B cell (primary cell): ENCODE results near the gene STARD10. TPM values are rescaled to one million over a fixed set of nuclear protein-coding genes. Genes with fewer than 3 reads are reported as not detected.

Source experiments
- ATAC-seq: fragments of 200-7000 bp; cut with Tn5 transposase; one replicate; pipeline ENCODE4 v1.10.0; 2021; ENCODE audit warnings: low read depth, mild to moderate bottlenecking, moderate number of reproducible peaks, moderate library complexity
- CTCF ChIA-PET: fragments of 350-600 bp; sonication (Branson Sonifier 250); formaldehyde crosslinking; loops from one replicate; lab custom pipeline; 2021; ENCODE audit warnings: antibody characterized with exemption, inconsistent platforms; lab: Charles Lee
- POLR2A ChIA-PET: fragments of 350-600 bp; sonication (Branson Sonifier 250); formaldehyde crosslinking; loops from one replicate; lab custom pipeline; 2021; ENCODE audit warnings: antibody characterized with exemption; lab: Charles Lee
- DNase-seq: peaks from one replicate; pipeline ENCODE4 v3.0.0; 2013
- H2AFZ ChIP-seq: 2 replicates; pipeline ENCODE4 v1.6.1; 2012; ENCODE audit warnings: mild to moderate bottlenecking, low read depth, low read length; ENCODE audit not compliant: insufficient read depth, poor library complexity, severe bottlenecking
- H3K27ac ChIP-seq, 2 donors: 1 replicate in 1 of 2; 2 replicates in 1 of 2; pipeline ENCODE4 v1.5.1; 2012 to 2013; ENCODE audit warnings: low read length in 2 of 2, mild to moderate bottlenecking in 2 of 2, moderate library complexity in 1 of 2
- H3K27me3 ChIP-seq, 4 experiments: fragments of 200-600 bp in 1 of 4; sonication (generic) in 1 of 4; replicated peaks in 1 of 4; 1 replicate in 2 of 4; 2 replicates in 2 of 4; pipeline versions ENCODE4 v1.6.1 to v1.7.0; 2013 to 2016; ENCODE audit warnings: low read length in 3 of 4, mild to moderate bottlenecking in 2 of 4, mixed read lengths in 1 of 4, moderate library complexity in 1 of 4; ENCODE audit not compliant: insufficient read depth in 4 of 4, control insufficient read depth in 3 of 4; ENCODE audit errors: control extremely low read depth in 1 of 4
- H3K36me3 ChIP-seq, 2 experiments: replicated peaks in 1 of 2; 1 replicate in 1 of 2; 2 replicates in 1 of 2; pipeline versions ENCODE4 v1.6.1 to v1.7.1; 2013; ENCODE audit warnings: low read length in 1 of 2; ENCODE audit not compliant: insufficient read depth in 2 of 2, control insufficient read depth in 1 of 2; ENCODE audit errors: control extremely low read depth in 1 of 2, extremely low read depth in 1 of 2
- H3K4me1 ChIP-seq, 2 donors: fragments of 200-600 bp in 1 of 2; sonication (generic) in 1 of 2; 1 replicate in 1 of 2; 2 replicates in 1 of 2; pipeline versions ENCODE4 v1.5.1 to v1.6.1; 2013 to 2017; ENCODE audit warnings: low read length in 2 of 2; ENCODE audit not compliant: control insufficient read depth in 2 of 2, insufficient read depth in 2 of 2
- H3K4me2 ChIP-seq: replicated peaks from 2 replicates; pipeline ENCODE3; 2012; ENCODE audit warnings: mild to moderate bottlenecking, low read depth, low read length; ENCODE audit not compliant: poor library complexity, severe bottlenecking
- H3K4me3 ChIP-seq, 5 experiments: fragments of 200-600 bp in 1 of 5; sonication (generic) in 1 of 5; 1 replicate in 3 of 5; 2 replicates in 2 of 5; pipeline versions ENCODE4 v1.5.1 to v1.7.0; 2011 to 2016; ENCODE audit warnings: low read length in 4 of 5, mild to moderate bottlenecking in 4 of 5, low read depth in 2 of 5, control low read depth in 1 of 5, moderate library complexity in 1 of 5; ENCODE audit not compliant: insufficient read depth in 1 of 5; ENCODE audit errors: control extremely low read depth in 1 of 5, extremely low read depth in 1 of 5
- H3K79me2 ChIP-seq: fragments of 200-600 bp; sonication (generic); one replicate; pipeline ENCODE4 v1.6.0; 2016; ENCODE audit warnings: low read length; ENCODE audit not compliant: control insufficient read depth, insufficient read depth
- H3K9ac ChIP-seq: fragments of 200-600 bp; sonication (generic); 2 replicates; pipeline ENCODE4 v1.6.1; 2017; ENCODE audit warnings: mild to moderate bottlenecking, low read length, moderate library complexity
- H3K9me3 ChIP-seq, 3 donors: one replicate each; pipeline versions ENCODE4 v1.6.1 to v1.7.1; 2013; ENCODE audit warnings: low read length in 2 of 3; ENCODE audit not compliant: control insufficient read depth in 2 of 3, insufficient read depth in 1 of 3; ENCODE audit errors: control extremely low read depth in 1 of 3
- H4K20me1 ChIP-seq: 2 replicates; pipeline ENCODE4 v1.6.0; 2012; ENCODE audit warnings: mild to moderate bottlenecking, low read length; ENCODE audit not compliant: insufficient read depth, control insufficient read depth, poor library complexity, severe bottlenecking
- H3K27ac Mint-ChIP-seq: one replicate; pipeline ENCODE4 v1.8.0; 2021; ENCODE audit warnings: mixed read lengths
- H3K27me3 Mint-ChIP-seq: one replicate; pipeline ENCODE4 v1.8.0; 2021; ENCODE audit warnings: mixed read lengths
- H3K4me1 Mint-ChIP-seq: one replicate; pipeline ENCODE4 v1.8.0; 2021; ENCODE audit warnings: mixed read lengths
- H3K4me3 Mint-ChIP-seq: one replicate; pipeline ENCODE4 v1.8.0; 2021; ENCODE audit warnings: mixed read lengths
- H3K9me3 Mint-ChIP-seq: one replicate; pipeline ENCODE4 v1.8.0; 2022; ENCODE audit warnings: mixed read lengths; ENCODE audit not compliant: insufficient read depth
- EZH2 ChIP-seq: IDR thresholded peaks from 2 replicates; pipeline ENCODE4 v1.6.1; 2012; ENCODE audit warnings: borderline replicate concordance, low read depth, mild to moderate bottlenecking, moderate library complexity, low read length; ENCODE audit not compliant: insufficient read depth, poor library complexity, severe bottlenecking
- WGBS: methylation state at CpG from one replicate; pipeline ENCODE4 v1.1.5; 2013; ENCODE audit warnings: missing lambda C conversion rate; ENCODE audit not compliant: insufficient coverage; 5-methylcytosine and 5-hydroxymethylcytosine counted together
- intact Hi-C: fragments of 100-400 bp; cut with micrococcal nuclease; formaldehyde crosslinking; loops from one replicate; pipeline ENCODE4 v1.10.0; 2022
- polyA plus RNA-seq: library from polyadenylated mRNA; depleted of rRNA; stranded (reverse); fragments of >200 nt; gene quantifications from 2 replicates; pipeline ENCODE4 v1.2.3, GENCODE V29; 2012
- total RNA-seq, 2 donors: library from RNA; stranded (reverse); fragments of 120-200 nt in 1 of 2; gene quantifications; 1 replicate in 1 of 2; 2 replicates in 1 of 2; pipeline versions ENCODE4 v1.2.3 to v1.2.4, GENCODE V29; 2013 to 2022
- TF ChIP-seq, protein P1 (sequence below): fragments of 200-600 bp; IDR thresholded peaks from one replicate; pipeline ENCODE4 v1.8.0; 2022; ENCODE audit warnings: antibody characterized with exemption, mild to moderate bottlenecking

Gene STARD10
- total and polyA plus RNA-seq, 2 donors (not counting 1 experiment from before 2014, with no cell fraction given), result 37.5 to 39.2 TPM

DNA sequence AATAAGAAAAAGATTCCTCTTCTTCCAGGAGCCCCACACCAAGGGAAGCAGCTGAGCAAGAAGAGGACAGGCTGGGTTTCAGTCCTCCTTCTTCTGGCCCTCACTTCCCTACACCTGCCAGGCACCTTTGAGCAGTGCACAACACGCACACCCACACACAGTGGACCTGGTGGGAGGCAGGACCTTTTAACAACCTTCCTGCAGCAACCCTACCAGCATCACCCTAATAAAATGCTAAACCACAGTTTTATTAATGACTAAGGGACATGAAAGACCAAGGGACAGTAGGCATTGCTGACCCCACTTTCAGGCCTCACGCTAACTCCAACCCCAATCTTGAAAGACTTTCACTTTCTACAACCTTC is 53.8 kb downstream of the STARD10 start:
- no peaks in the 10 kb centered on the region for H3K27me3 ChIP-seq
- intact Hi-C loops, result no loop called here
- H3K79me2 ChIP-seq, result peaks cover 97% of the 10 kb centered on the region
- no peaks in the 10 kb centered on the region for H3K9me3 Mint-ChIP-seq
- H3K4me1 Mint-ChIP-seq, result peaks cover 97% of the 10 kb centered on the region
- peak overlapping the region; percentile 62 for H3K9ac ChIP-seq
- TF ChIP-seq, protein P1, sequence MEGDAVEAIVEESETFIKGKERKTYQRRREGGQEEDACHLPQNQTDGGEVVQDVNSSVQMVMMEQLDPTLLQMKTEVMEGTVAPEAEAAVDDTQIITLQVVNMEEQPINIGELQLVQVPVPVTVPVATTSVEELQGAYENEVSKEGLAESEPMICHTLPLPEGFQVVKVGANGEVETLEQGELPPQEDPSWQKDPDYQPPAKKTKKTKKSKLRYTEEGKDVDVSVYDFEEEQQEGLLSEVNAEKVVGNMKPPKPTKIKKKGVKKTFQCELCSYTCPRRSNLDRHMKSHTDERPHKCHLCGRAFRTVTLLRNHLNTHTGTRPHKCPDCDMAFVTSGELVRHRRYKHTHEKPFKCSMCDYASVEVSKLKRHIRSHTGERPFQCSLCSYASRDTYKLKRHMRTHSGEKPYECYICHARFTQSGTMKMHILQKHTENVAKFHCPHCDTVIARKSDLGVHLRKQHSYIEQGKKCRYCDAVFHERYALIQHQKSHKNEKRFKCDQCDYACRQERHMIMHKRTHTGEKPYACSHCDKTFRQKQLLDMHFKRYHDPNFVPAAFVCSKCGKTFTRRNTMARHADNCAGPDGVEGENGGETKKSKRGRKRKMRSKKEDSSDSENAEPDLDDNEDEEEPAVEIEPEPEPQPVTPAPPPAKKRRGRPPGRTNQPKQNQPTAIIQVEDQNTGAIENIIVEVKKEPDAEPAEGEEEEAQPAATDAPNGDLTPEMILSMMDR, result no peak
- no peak for TF ChIP-seq EZH2
- peak overlapping the region; percentile 99 for H3K27ac Mint-ChIP-seq
- peak overlapping the region; percentile 86 for H3K4me3 Mint-ChIP-seq
- peak; percentile 59 for DNase-seq
- peak overlapping the region in 1 of 5 experiments; percentile 60 for H3K4me3 ChIP-seq
- 0% methylated on average over 1 of the region's 2 CpGs for WGBS
- H3K9me3 ChIP-seq, result no peaks in the 10 kb centered on the region
- peaks cover 8% of the 10 kb centered on the region for H4K20me1 ChIP-seq
- H3K4me2 ChIP-seq, result peak overlapping the region; percentile 83
- no peak for ATAC-seq
- H2AFZ ChIP-seq, result no peak overlapping the region
- no peaks in the 10 kb centered on the region for H3K27me3 Mint-ChIP-seq
- ChIA-PET POLR2A (interaction anchor here (0.6 to 2.2 kb wide), 6 partner anchors 8 to 76 kb away, joined by 3 to 7 read pairs (median 4); no protein-coding TSS in a partner anchor), CTCF (interaction anchor here (0.8 to 23.8 kb wide), 5 partner anchors 8 to 50 kb away, joined by 3 to 390 read pairs (median 8); partner anchors contain the start of gene STARD10)
- no peaks in the 10 kb centered on the region for H3K36me3 ChIP-seq
- peak overlapping the region; percentile 97 to 99 for H3K27ac ChIP-seq
- peaks cover 98 to 100% of the 10 kb centered on the region in 2 donors for H3K4me1 ChIP-seq
